ENCODE data around the gene NFAT5. TPM values are rescaled to one million over a fixed set of nuclear protein-coding genes. Genes with fewer than 3 reads are reported as not detected.

NFAT5 gene
- total RNA-seq, 1 donor from 2014 or later: 56.7 TPM

- no peak overlapping the region for H3K27ac ChIP-seq
- TF ChIP-seq CTCF (IDR thresholded peaks at IDR 0.05): no peak
- intact Hi-C loops (cut with DNase I): no loop called here
Measured at GRCh38 chr16:69595127-69596036, 29.6 kb downstream of the NFAT5 start.

DNA sequence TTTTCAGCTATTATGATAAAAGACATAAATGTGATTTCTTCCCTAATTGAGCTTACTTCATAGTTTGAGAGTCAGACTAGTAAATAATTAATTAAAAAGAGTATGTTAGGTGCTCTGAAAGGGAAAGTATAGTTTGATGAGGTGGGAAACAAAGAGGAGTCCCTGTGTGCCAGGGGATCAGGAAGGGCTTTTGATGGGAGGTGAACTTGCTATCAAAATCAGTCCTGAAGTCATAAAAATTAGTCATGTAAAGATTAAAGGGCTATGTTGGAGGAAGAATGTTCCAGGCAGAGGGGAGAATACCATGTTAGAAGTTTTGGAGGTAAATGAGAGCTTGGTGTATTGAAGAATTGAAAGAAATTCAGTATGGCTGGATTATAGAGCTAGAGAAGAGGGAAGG lies 31.0 kb downstream of the NFAT5 start:
- Histone ChIP-seq H3K4me3 (no peak overlapping the region), H3K27me3 (ENCODE audit: low read depth) (no peaks in the 10 kb centered on the region), H3K27ac (no peak overlapping the region), H3K36me3 (no peaks in the 10 kb centered on the region), H3K4me1 (peaks cover 22% of the 10 kb centered on the region), H3K9me3 (no peaks in the 10 kb centered on the region)
- intact Hi-C loops (cut with DNase I): no loop called here
- no peak for ATAC-seq
- no peak for TF ChIP-seq CTCF (IDR thresholded peaks at IDR 0.05)
- DNase-seq: no peak

More at GRCh38 chr16:69595127-69596036, 29.6 kb downstream of the NFAT5 start:
- H3K4me1 ChIP-seq: peaks cover 22% of the 10 kb centered on the region
- H3K9me3 ChIP-seq: no peaks in the 10 kb centered on the region
- DNase-seq (no peak), ATAC-seq (no peak)
- H3K4me3 ChIP-seq: no peak overlapping the region
- no peaks in the 10 kb centered on the region for H3K27me3 ChIP-seq (ENCODE audit: low read depth)
- no peaks in the 10 kb centered on the region for H3K36me3 ChIP-seq

GRCh38 chr16:69598045-69598444 lies 32.3 kb downstream of the NFAT5 start:
- no peaks in the 10 kb centered on the region for H3K36me3 ChIP-seq
- intact Hi-C loops (cut with DNase I): no loop called here
- no peaks in the 10 kb centered on the region for H3K9me3 ChIP-seq
- no peak overlapping the region for H3K4me3 ChIP-seq
- no peak for ATAC-seq
- DNase-seq: no peak
- H3K4me1 ChIP-seq: peaks cover 22% of the 10 kb centered on the region
- H3K27me3 ChIP-seq (ENCODE audit: low read depth): no peaks in the 10 kb centered on the region
- TF ChIP-seq CTCF (IDR thresholded peaks at IDR 0.05): no peak
- H3K27ac ChIP-seq: no peak overlapping the region

GRCh38 chr16:69599731-69600130 lies 34.0 kb downstream of the NFAT5 start:
- Histone ChIP-seq H3K27me3 (ENCODE audit: low read depth) (no peaks in the 10 kb centered on the region), H3K36me3 (no peaks in the 10 kb centered on the region), H3K4me1 (peaks cover 12% of the 10 kb centered on the region), H3K4me3 (no peak overlapping the region), H3K27ac (no peak overlapping the region), H3K9me3 (no peaks in the 10 kb centered on the region)
- intact Hi-C loops (cut with DNase I): no loop called here
- DNase-seq (no peak), ATAC-seq (no peak)
- no peak for TF ChIP-seq CTCF (IDR thresholded peaks at IDR 0.05)

- Histone ChIP-seq H3K27me3 (ENCODE audit: low read depth) (no peaks in the 10 kb centered on the region), H3K4me1 (peaks cover 9% of the 10 kb centered on the region), H3K4me3 (no peak overlapping the region), H3K27ac (no peak overlapping the region), H3K36me3 (no peaks in the 10 kb centered on the region), H3K9me3 (no peaks in the 10 kb centered on the region)
- intact Hi-C loops (cut with DNase I): no loop called here
- ATAC-seq (no peak), DNase-seq (no peak)
- no peak for TF ChIP-seq CTCF (IDR thresholded peaks at IDR 0.05)
Measured at GRCh38 chr16:69600202-69600601, 34.4 kb downstream of the NFAT5 start.

All from lower lobe of right lung (tissue), 2 donors.